Superior temporal gyrus (tissue), 1 donor: ENCODE data around the gene RBP7.
"Not testable (repeated sequence)": the region's sequence is repeated elsewhere in the genome, so short reads cannot be mapped to it uniquely, and the experiment has no call there.

ENCODE experiments used
- DNase-seq: peaks from one replicate; pipeline ENCODE4 v3.0.0-alpha.2; 2016; ENCODE audit errors: extremely low spot score

The RBP7 gene

DNA sequence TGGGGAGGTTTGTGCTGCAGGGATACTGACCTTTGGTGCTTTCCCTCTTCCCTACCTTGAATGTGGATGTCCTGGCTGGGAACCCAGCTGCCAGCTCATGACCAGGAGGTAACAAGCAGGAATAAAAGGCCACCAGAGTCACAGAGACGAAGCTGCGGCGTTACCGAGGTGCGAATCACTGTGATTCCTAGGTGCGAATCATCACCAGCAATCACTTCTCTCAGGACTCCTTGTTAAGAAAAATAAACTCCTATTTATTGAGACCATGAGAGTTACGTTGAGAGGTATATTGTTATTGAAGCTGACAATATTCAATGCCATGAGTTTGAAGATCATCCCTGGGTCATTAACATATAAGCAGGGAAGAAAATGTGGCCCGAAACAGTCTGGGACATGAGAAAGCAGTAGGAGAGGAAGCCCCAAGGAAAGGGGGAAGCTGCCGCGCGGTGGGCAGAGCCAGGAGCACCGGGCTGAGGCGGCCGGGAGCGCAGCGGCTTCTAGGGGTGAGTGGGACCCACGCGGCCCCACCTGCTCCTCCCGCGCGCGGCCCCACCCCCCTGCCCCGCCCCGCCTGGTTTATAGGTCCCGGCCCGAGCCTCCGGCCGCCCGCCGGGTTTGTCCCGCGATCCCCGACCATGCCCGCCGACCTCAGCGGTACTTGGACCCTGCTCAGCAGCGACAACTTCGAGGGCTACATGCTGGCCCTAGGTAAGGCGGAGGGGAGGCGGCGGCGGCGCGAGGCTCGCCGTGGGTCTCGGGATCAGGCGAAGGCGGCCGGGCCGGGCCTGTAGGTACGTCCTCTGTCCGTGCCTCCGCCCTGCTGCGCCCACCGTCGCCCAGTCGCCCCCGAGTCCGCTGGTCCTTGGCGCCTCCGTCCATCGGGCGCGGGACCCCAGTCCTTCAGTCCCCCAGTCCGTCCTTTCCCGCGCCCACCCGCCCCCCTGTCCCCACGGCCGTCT is at the start of gene RBP7:
TSS of gene RBP7 (plus strand) at position 605 of the 959 bp plus-strand sequence. CDS start at position 636, 31 bp downstream.
- no peak for DNase-seq

DNA sequence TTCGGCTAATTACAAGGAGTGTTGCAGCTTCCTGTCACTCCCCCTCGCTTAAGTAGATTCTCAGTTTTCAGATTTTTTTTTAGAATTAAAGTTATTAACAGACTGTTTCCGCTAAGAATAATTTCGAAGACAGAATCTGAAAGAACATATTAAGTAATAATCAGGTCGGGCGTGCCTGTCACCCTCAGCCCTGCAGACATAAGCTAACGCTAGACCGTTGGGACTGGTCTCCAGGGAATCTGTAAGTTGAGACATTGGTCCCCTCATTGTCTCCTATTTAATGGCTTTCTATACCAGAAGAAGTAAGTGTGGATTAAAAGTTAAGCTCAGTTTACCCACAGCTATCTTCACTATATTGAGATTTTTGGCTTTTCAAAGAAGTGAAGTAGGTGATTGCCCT is 39.3 kb upstream of the RBP7 start:
- no peak for DNase-seq

DNA sequence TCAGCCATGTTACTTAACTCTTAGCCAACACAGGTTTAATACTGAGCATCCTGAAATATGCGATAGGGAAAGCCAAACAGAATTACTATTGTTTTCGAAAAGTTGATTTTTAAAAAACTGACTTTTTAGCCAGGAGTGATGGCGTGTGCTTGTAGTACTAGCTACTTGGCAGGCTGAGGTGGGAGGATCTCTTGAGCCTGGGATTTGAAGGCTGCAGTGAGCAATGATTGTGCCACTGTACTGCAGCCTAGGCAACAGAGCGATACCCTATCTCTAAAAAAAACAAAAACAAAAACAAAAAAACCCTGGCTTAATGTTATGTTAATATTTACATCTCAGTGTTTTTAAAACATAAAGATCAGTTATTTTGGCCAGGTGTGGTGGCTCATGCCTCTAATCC is 37.0 kb upstream of the RBP7 start:
- DNase-seq, result no peak

DNA sequence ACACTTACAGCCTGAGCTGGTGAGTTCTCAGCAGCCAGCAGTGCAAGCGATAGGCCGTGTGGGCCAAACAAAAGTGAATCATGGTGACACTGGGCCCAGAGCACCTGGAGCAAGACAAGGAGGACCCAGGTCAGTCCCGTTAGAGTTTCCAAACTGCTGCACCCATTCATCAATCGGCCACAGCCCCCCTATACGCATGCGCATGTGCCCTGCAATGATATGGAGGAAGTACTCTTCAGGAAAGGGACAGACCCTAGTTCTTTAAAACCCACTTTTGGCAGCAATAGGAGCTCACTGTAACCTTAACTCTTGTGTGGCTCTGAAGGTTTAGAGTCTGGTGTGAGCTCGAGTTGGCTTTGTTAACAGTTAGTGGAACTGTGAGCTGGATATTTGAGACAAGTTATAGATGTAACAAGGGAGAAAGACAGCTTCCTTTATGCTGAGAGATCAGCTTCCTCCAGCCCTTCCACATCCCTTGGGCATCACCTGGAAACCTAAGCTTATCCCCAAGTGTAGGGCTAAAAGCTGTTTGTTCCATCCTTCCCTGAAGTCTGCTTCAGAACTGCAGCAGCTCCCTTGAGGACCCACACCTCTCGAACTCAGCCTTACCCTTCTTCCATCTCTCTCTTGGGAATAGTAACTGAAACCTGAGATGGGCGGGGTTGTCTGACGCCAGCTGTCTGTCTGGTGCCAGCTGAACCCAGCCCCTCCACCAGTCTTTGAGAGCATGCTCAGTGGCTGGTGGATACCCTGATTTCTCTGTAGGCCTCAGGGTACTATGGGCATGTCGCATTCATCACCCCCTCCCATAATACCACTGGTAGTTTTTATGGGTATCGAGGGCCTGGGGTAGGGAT is 36.1 kb upstream of the RBP7 start:
- no peak for DNase-seq

DNA sequence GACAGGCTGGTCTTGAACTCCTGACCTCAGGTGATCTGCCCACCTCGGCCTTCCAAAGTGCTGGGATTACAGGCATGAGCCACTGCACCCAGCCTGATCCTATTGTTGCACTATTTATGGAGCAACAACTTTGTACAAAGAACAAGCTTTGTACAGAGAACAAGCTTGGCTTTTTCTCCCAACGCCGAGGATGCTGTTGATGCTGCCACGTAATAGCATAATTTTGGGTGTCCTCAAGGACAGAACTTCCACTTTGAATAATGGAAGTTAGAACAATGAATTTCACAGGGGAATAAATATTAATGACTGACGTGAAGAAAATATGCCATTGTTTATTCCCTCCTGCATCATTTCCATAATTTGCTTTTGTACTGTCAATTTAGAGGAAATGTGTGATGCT is 12.8 kb upstream of the RBP7 start:
- DNase-seq, result peak; percentile 74

DNA sequence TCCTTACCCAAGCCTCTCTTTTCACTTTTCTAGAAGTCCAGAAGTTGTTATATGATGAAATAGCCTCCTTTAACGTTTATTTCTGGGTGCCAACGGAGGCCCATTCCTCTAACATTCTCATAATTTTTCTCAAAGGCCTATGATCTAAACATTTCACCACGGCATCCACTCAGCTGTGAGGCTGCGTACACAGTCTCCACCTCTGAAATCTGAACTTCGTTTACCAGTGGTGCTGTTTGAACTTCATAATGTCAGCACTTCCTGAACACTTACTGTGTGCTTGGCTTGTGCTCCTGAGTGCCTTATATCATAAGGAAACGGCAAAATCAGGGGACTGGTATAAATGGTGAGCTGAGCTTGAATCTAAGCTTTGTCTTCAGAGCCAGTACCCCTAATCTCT is 12.0 kb upstream of the RBP7 start:
- DNase-seq, result peak; percentile 24

DNA sequence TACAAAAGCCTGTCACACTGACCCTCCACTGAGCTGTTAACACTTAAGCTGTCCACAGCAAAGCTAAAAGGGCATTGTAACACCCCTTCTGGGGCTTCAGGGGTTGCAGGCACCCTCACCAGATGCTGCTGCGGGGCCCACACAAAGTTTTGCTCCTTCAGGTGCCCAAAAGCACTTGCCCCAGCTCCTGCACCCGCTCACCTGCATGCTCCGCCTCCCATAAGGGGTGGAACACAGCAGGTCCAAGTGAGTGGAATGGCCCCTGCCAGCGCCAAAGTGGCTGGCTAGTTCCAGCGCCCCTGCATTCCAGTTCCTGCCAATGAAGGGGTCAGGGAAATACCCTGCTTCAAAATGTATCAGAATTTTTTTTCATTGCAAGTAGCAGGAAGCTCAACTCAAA is 7.3 kb upstream of the RBP7 start:
- DNase-seq, result no peak

DNA sequence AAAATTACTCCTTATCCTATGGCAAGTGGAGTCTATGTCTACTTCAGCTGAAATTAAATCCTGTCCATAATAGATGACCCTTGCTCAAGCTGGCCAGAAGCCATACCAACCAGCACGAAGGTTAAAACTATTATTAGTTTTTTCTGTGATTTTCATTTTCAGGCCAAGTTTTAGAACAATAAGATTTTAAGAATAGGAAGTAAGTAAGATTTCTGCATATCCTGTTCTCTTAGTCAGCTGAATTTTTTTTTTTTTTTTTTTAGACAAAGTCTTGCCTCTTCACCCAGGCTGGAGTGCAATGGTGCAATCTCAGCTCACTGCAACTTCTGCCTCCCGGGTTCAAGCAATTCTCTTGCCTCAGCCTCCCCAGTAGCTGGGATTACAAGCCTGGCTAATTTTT is 6.1 kb upstream of the RBP7 start:
- DNase-seq, result no peak

DNA sequence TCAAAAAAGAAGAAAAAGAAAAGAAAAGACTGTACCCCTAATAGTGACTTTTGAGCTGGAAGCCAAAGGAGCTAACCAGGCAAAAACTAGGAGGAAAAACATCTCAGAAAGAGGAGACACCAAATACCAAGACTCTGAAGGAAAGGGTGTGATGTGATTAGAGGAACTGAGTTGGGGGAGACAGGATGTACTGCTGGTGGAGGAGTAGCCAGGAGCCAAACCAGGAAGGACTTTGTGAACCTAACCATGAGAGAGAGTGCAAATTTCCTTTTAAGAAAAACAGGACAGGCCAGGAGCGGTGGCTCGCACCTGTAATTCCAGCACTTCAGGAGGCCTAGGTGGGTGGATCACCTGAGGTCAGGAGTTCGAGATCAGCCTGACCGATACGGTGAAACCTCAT is 4.1 kb upstream of the RBP7 start:
- no peak for DNase-seq

DNA sequence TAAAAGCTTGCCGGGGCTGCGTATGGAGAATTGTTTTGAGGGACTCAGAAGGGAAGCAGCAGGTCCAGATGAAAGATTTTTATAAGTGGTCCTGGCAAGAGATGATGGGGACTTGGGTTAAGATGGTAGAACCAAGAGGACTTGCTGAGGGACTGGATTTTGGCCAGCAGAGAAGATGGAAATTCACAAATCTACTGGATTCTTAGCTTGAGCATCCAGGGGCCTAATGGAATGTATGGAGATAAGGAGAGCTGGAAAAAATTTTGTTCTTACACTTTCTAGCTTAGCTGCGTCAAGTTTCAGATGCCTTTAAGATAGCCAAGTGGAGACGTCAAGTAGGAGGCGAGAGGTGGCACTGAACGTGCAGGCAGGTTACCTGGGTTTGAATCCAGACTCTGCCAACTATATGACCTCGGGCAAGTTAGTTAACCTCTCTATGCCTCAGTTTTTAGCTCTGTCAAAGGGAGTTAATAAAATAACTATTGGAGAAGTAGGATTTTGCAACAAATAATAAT is 3.4 kb upstream of the RBP7 start:
- DNase-seq, result no peak

DNA sequence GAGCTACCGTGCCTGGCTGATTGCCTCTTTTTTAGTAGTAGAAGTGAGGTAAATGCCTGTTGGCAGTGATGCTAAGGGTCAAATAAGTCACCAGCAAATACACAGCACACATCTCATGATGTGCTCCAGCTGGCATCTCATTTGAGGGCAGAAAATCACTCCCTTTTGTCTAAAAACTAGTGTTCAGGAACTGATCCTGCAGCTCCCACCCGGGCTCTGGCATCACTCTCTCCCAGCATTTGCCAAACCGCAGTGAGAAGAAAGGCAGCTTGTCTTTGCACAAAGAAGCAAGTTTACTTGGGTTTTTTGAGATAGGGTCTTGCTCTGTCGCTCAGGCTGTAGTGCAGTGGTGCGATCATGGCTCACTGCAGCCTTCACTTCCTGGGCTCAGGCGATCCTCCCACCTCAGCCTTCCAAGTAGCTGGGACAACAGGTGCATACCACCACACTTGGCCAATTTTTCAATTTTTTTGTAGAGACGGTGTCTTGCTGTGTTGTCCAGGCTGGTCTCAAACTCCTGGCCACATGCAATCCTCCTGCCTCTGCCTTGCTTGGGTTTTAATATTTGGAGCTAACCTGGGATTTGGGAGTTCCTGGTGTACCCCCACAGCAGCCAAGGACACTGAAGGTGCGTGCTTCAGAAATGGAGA is 4.1 kb downstream of the RBP7 start:
- DNase-seq, result peak; percentile 78

DNA sequence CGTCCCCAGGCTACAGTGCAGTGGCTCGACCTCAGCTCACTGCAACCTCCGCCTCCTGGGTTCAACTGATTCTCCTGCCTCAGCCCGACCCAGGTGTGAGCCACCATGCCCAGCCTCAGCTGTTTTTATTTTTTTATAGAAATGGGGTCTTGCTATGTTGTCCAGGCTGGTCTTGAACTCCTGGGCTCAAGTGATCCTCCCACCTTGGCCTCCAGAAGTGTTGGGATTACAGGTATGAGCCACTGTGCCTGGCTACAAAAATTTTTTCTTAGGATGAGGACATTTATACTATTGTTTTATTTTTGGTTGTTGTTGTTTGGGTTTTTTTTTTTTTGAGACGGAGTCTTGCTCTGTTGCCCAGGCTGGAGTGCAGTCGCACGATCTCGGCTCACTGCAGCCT is 8.2 kb downstream of the RBP7 start:
- DNase-seq, result not testable (repeated sequence)

DNA sequence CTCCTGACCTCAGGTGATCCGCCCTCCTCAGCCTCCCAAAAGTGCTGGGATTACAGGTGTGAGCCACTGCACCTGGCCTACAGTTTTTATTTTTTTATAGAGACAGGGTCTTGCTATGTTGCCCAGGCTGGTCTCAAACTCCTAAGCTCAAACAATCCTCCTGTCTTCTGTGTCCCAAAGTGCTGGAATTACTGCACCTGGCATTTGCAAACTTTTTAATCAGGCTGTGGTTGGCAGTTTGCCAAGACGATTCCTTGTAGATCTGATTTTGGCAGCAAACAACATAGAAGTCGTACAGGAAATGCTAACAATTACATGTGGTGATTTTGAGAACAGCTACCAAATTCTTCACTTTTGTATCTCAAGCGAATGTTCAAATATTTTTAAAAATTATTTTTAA is 10.1 kb downstream of the RBP7 start:
- no peak for DNase-seq

DNA sequence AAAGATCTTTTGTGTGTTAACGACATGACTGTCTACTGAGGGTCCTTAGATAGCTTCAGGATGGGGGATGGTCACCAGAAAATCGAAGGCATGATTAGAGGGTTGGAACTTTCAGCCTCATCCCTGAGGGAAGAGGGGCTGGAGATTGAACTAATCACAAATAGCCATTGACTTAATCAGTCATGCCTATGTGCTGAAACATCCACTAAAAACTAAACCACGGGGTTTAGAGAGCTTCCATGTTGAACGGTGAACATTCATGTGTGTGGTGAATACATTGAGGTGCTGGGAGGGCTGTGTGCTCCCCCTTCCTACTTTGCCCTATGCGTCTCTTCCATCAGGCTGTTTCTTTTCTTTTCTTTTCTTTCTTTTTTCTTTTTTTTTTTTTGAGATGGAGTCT is 17.0 kb downstream of the RBP7 start:
- DNase-seq, result no peak

DNA sequence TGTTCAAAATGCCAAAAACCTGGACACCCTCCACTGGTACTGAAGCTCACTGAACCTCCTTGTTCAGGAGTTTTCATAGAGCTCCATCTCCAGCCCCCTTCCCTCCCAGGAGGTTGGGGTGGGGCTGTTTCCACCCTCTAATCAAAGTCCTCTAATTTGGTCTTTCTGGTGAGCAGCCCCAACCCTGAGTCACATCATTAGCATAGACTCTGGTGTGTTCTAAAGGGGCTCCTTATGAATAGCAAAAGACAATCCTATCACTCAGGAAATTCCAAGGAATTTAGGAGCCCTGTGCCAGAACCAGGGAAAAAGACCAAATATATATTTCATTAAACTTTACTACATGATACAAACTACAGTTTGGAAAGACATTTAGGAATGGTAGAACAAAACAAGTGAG is 22.5 kb downstream of the RBP7 start:
- no peak for DNase-seq

DNA sequence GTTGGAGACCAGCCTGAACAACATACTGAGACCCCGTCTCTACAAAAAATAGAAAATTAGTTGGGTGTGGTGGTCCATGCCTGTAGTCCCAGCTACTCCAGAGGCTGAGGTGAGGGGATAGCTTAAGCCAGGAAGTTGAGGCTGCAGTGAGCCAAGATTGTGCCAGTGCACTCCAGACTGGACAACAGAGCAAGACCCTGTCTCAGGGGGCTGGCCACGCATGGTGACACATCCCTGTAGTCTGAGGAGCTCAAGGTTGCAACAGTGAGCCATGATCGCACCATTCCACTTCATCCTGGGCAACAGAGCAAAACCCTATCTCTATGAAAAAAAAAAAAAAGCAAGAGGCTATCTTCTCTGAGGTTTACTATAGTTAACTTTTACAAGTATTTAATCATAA is 23.1 kb downstream of the RBP7 start:
- DNase-seq, result no peak

DNA sequence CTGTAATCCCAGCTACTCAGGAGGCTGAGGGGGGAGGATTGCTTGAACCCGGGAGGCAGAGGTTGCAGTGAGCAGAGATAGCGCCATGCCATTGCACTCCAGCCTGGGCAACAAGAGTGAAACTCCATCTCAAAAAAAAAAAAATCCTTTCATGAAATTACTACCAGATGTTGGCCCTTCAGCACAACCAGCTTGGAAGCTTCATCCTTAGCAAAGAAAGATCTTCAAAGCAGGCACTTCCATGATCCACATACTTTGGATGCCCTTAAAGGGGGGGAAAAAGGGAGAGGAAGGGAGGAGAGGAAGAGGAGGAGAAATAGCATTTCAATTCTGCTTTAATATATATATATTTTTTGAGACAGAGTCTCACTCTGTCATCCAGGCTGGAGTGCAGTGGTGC is 23.6 kb downstream of the RBP7 start:
- DNase-seq, result not testable (repeated sequence)

DNA sequence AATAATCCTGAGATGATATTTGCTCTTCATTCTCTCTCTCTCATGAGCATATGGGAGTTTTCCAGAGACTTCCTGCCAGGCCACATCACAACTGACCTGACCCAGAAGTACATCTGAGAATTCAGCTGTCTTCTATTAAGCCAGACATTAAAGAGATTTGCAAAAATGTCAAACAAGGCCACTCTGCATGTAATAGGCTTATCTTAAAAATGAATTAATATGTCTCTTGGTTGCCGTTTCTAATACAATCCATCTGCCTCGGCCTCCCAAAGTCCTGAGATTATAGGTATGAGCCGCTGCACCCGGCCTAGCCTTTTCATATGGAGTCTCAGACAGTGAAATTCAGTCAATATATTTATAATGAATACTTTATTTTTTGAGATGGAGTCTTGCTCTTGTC is 25.0 kb downstream of the RBP7 start:
- not testable (repeated sequence) for DNase-seq

DNA sequence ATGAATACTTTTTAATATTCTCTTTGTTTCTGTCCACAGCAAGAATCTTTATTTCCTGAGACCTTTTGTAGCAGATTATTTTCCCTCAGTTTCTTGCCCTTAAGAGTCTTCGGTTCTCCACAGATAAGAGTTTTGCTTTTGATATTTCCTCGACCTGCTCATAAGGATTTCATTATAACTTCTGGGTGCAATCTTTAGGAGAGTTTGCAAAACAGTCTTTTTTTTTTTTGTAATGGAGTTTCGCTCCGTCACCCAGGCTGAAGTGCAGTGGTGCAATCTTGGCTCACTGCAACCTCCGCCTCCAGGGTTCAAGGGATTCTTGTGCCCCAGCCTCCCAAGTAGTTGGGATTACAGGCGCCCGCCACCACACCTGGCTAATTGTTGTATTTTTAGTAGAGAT is 25.6 kb downstream of the RBP7 start:
- DNase-seq, result no peak

DNA sequence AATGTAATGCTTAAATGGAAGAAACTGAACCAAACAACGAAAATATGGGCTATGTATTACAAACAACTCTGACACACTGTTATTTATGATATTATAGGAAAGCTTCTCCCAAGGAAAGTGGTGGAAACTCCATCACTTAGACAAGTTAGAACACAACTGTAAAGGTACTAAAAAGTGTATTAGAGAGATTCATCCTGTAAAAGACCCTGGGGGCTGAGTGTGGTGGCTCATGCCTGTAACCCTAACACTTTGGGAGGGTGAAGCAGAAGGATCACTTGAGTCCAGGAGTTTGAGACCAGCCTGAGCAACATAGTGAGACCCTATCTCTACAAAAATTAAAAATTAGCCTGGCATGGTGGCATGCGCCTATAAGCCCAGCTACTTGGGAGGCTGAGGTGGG is 28.3 kb downstream of the RBP7 start:
- no peak for DNase-seq

DNA sequence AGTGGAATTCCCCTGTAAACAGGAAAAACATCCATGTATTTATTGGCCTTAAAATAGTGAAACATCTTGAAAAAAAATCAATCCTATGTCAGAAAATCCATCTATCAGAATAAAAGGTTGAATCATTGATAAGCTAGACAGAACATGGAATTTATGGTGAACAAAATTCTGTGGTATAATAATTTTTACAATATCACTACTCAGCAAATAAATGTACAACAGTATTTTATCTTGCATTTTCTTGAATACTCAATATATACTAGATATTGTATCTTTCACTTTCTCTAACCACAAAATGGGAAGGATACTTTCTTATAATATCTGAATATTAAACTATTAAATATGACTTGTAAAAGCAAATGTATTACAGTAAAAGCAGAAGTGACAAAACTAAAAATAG is 30.0 kb downstream of the RBP7 start:
- no peak for DNase-seq

DNA sequence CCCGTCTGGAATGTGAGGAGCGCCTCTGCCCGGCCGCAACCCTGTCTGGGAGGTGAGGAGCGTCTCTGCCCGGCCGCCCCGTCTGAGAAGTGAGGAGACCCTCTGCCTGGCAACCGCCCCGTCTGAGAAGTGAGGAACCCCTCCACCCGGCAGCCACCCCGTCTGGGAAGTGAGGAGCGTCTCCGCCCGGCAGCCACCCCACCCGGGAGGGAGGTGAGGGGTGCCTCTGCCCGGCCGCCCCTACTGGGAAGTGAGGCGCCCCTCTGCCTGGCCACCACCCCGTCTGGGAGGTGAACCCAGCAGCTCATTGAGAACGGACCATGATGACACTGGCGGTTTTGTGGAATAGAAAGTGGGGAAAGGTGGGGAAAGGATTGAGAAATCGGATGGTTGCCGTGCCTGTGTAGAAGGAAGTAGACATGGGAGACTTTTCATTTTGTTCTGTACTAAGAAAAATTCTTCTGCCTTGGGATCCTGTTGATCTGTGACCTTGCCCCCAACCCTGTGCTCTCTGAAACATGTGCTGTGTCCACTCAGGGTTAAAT is 32.0 kb downstream of the RBP7 start:
- DNase-seq, result not testable (repeated sequence)
